Neutrophil (primary cell): ENCODE data around the gene GLIS1.

ENCODE experiments used
- H3K27ac ChIP-seq: fragments of 200-600 bp; sonication (generic); 2 replicates; pipeline ENCODE4 v1.5.1; 2016; ENCODE audit warnings: mild to moderate bottlenecking, moderate library complexity
- H3K27me3 ChIP-seq: fragments of 200-600 bp; sonication (generic); 2 replicates; pipeline ENCODE4 v1.6.0; 2016; ENCODE audit warnings: mild to moderate bottlenecking
- H3K36me3 ChIP-seq: fragments of 200-600 bp; sonication (generic); 2 replicates; pipeline ENCODE4 v1.5.1; 2017
- H3K4me1 ChIP-seq, 2 experiments: fragments of 200-600 bp in 1 of 2; sonication (generic) in 1 of 2; 1 replicate in 1 of 2; 2 replicates in 1 of 2; pipeline versions ENCODE4 v1.5.1 to v1.6.1; 2013 to 2016; ENCODE audit warnings: low read depth in 1 of 2, low read length in 1 of 2, mild to moderate bottlenecking in 1 of 2, moderate library complexity in 1 of 2; ENCODE audit not compliant: control insufficient read depth in 1 of 2, insufficient read depth in 1 of 2
- H3K4me3 ChIP-seq, 2 experiments: fragments of 200-600 bp in 1 of 2; sonication (generic) in 1 of 2; 1 replicate in 1 of 2; 2 replicates in 1 of 2; pipeline ENCODE4 v1.5.1; 2013 to 2016; ENCODE audit warnings: low read depth in 1 of 2, low read length in 1 of 2, mild to moderate bottlenecking in 1 of 2, moderate library complexity in 1 of 2
- H3K9me3 ChIP-seq: fragments of 200-600 bp; sonication (generic); 2 replicates; pipeline ENCODE4 v1.5.1; 2016
- TF ChIP-seq, protein P1 (sequence below): fragments of 200-600 bp; sonication (generic); IDR thresholded peaks from 2 replicates; pipeline ENCODE4 v1.5.1; 2016; ENCODE audit warnings: antibody characterized with exemption

The GLIS1 gene

DNA sequence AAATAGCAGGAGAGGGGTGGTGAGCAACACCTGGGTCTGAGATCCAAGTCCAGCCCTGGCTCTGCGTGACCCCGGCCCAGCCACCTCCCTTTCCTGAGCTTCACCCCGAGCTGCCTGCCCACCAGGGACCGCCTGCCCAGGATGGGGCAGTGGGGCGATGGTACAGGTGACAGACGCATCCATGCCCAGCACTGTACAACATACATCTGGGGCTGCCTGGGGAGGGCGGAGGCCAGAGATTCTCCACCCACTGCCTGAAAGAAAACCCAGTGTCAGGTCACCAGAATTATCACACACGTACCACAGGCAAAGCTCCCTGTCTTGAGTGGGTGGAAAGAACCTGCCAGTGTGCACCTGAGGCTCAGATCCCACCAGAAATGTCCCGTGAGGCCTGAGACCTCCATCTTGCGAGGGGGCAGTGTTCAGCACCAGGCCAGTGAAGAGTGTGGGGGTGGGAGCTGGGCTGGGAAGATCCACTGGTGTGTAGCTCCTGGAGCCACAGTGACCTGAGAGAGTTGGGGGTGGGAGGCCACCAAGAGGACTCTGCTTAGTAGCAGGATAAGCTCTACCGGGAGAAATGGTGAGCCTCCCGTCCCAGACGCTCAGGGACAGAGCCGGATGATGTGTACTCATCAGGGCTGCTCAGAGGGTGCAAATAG is 198.2 kb downstream of the GLIS1 start:
- H3K27ac ChIP-seq = no peak overlapping the region
- H3K4me1 ChIP-seq = no peaks in the 10 kb centered on the region
- TF ChIP-seq, protein P1, sequence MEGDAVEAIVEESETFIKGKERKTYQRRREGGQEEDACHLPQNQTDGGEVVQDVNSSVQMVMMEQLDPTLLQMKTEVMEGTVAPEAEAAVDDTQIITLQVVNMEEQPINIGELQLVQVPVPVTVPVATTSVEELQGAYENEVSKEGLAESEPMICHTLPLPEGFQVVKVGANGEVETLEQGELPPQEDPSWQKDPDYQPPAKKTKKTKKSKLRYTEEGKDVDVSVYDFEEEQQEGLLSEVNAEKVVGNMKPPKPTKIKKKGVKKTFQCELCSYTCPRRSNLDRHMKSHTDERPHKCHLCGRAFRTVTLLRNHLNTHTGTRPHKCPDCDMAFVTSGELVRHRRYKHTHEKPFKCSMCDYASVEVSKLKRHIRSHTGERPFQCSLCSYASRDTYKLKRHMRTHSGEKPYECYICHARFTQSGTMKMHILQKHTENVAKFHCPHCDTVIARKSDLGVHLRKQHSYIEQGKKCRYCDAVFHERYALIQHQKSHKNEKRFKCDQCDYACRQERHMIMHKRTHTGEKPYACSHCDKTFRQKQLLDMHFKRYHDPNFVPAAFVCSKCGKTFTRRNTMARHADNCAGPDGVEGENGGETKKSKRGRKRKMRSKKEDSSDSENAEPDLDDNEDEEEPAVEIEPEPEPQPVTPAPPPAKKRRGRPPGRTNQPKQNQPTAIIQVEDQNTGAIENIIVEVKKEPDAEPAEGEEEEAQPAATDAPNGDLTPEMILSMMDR = no peak
- no peaks in the 10 kb centered on the region for H3K27me3 ChIP-seq
- no peaks in the 10 kb centered on the region for H3K36me3 ChIP-seq
- H3K9me3 ChIP-seq = no peaks in the 10 kb centered on the region
- no peak overlapping the region for H3K4me3 ChIP-seq

DNA sequence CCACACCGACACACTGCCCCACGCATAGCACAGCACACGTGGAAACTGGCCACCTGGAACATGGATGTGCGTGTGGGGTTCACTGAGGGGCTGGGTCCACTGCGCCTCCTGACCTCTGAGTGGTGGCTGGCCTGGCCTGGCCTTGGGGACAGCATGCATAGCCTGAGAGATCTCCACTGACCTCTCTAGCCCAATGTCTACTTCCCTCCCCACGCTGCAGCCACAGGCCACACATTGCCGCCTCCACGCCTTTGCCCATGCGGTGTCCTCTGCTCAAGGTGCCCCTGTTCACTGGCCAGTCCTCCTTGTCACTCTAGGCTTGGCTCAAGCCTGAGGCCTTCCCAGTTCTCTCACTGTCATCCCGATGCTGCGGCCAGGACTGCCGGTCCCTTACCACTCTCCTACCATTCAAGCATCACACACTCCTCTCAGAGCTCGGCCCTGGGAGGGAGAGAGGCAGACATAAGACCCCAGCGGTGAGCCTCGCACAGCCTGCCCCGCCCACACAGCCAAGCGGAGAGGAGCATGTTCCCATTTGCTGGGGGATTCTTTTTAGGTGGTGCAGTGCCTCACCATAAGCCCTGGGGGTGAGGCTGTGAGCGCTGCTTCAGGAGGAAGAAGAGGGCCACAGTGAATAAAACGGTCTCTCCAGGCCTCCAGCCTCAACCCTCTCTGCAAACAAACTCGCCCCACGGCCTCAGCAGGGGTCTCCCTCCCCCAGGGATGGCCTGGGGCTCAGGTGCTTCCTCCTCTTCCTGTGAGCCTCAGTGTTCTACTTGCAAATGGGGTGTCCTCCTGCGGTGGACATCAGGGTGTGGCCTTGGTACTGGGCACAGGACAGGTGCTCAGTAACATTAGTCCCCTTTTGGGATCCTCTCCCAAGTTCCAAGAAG is 199.0 kb downstream of the GLIS1 start:
- Histone ChIP-seq H3K9me3 (no peaks in the 10 kb centered on the region), H3K36me3 (no peaks in the 10 kb centered on the region), H3K4me1 (no peaks in the 10 kb centered on the region), H3K27ac (no peak overlapping the region), H3K27me3 (no peaks in the 10 kb centered on the region), H3K4me3 (no peak overlapping the region)
- TF ChIP-seq, protein P1 = no peak

DNA sequence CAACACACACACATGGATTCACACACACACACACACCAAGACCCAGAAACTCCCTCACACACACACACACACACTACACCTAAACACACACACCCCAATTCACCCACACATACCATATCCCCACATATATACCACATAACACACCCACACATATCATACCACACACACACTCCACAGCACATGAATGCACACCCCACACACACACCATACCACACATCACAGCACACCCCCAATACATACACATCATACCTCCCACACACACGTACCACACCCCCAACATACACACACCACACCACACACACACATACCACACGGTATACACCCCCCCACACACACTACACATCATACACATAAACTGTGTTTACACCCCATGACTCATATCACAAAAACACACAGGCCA is 199.7 kb downstream of the GLIS1 start:
- TF ChIP-seq, protein P1 = no peak
- Histone ChIP-seq H3K9me3 (no peaks in the 10 kb centered on the region), H3K4me1 (no peaks in the 10 kb centered on the region), H3K27ac (no peak overlapping the region), H3K27me3 (no peaks in the 10 kb centered on the region), H3K4me3 (no peak overlapping the region), H3K36me3 (no peaks in the 10 kb centered on the region)

DNA sequence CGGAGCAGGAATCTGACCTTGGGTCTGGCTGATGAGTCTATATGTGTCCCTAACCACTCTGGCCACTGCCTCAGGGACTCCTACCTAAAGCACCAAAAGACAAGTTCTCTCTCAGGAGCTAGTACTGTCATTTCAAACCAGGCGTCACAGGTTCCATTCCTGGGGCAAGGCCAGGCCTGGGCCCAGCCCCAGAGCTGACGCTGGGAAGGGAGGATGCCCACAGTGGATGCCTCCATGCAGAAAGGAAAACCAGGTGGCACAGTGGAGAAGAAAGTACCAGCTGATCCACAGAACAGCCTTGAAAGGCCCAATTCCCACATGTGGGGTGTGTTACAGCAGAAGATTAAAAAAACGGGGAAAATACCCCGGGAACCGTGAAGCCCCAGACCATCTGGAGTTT is 202.4 kb downstream of the GLIS1 start:
- Histone ChIP-seq H3K4me3 (no peak overlapping the region), H3K27me3 (peaks cover 4% of the 10 kb centered on the region), H3K27ac (no peak overlapping the region), H3K4me1 (no peaks in the 10 kb centered on the region), H3K9me3 (no peaks in the 10 kb centered on the region), H3K36me3 (no peaks in the 10 kb centered on the region)
- TF ChIP-seq, protein P1 = no peak

DNA sequence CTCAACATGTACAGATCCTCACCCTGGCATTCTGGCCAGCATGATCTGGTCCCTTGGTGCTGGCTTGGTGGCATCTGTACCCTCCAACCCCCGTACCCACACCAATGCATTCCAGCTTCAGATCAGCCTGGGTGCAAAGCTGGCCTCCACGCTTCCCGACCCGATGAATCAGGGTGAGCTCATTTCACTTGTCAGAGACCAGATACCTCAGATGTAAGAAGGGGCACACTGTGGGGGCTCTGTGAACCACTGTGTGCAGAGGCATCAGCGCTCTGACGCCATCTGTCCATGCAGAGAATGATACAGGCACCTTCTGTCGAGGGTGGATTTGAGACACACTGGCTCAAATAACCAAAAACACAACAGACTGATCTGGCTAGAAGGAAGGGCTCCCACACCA is 203.1 kb downstream of the GLIS1 start:
- Histone ChIP-seq H3K27ac (no peak overlapping the region), H3K4me3 (no peak overlapping the region), H3K9me3 (no peaks in the 10 kb centered on the region), H3K36me3 (no peaks in the 10 kb centered on the region), H3K4me1 (no peaks in the 10 kb centered on the region), H3K27me3 (peaks cover 4% of the 10 kb centered on the region)
- TF ChIP-seq, protein P1 = no peak
